HEK293T (cell line): ENCODE results near the gene GPR151.

Experiments
- CTCF ChIA-PET: fragments of 350-600 bp; formaldehyde crosslinking; extraction: SDS; loops from one replicate; lab custom pipeline; 2021; ENCODE audit warnings: antibody characterized with exemption, inconsistent platforms; lab: Yijun Ruan, JAX
- POLR2A ChIA-PET: fragments of 350-600 bp; formaldehyde crosslinking; extraction: SDS; loops from one replicate; lab custom pipeline; 2020; ENCODE audit warnings: antibody characterized with exemption, inconsistent platforms; lab: Yijun Ruan, JAX
- DNase-seq: peaks from one replicate; pipeline ENCODE4 v3.0.0; 2012; ENCODE audit warnings: mixed read lengths; ENCODE audit errors: extremely low spot score
- ARNT ChIP-seq: fragments of 450-650 bp; IDR thresholded peaks from 2 replicates; pipeline ENCODE4 v1.6.1; 2017; ENCODE audit warnings: mild to moderate bottlenecking
- BHLHE40 ChIP-seq: fragments of 450-650 bp; IDR thresholded peaks from 2 replicates; pipeline ENCODE4 v1.6.1; 2016; ENCODE audit warnings: mild to moderate bottlenecking, moderate library complexity, borderline replicate concordance
- CTBP1 ChIP-seq: fragments of 450-650 bp; IDR thresholded peaks from 2 replicates; pipeline ENCODE4 v1.6.1; 2016; ENCODE audit warnings: borderline replicate concordance
- ELF4 ChIP-seq: fragments of 450-650 bp; IDR thresholded peaks from 2 replicates; pipeline ENCODE4 v1.6.1; 2017; ENCODE audit warnings: antibody characterized with exemption
- FOXA1 ChIP-seq: fragments of 450-650 bp; IDR thresholded peaks from 2 replicates; pipeline ENCODE4 v1.6.1; 2016; ENCODE audit warnings: mild to moderate bottlenecking
- FOXK2 ChIP-seq: fragments of 450-650 bp; IDR thresholded peaks from 2 replicates; pipeline ENCODE4 v1.6.1; 2016; ENCODE audit warnings: mild to moderate bottlenecking
- FOXM1 ChIP-seq: fragments of 450-650 bp; IDR thresholded peaks from 2 replicates; pipeline ENCODE4 v1.6.1; 2017; ENCODE audit warnings: mild to moderate bottlenecking, borderline replicate concordance
- HDGF ChIP-seq: fragments of 450-650 bp; IDR thresholded peaks from 2 replicates; pipeline ENCODE4 v1.6.1; 2017; ENCODE audit warnings: antibody characterized with exemption, borderline replicate concordance
- L3MBTL2 ChIP-seq: fragments of 450-650 bp; conservative IDR thresholded peaks from 2 replicates; pipeline ENCODE4 v1.6.1; 2016; ENCODE audit warnings: mild to moderate bottlenecking
- LEF1 ChIP-seq: fragments of 450-650 bp; IDR thresholded peaks from 2 replicates; pipeline ENCODE4 v1.6.1; 2017; ENCODE audit warnings: mild to moderate bottlenecking, borderline replicate concordance
- NFRKB ChIP-seq: fragments of 450-650 bp; IDR thresholded peaks from 2 replicates; pipeline ENCODE4 v1.6.1; 2016; ENCODE audit warnings: mild to moderate bottlenecking, moderate library complexity
- SP1 ChIP-seq: fragments of 450-650 bp; IDR thresholded peaks from 2 replicates; pipeline ENCODE4 v1.6.1; 2017
- SUZ12 ChIP-seq: fragments of 450-650 bp; IDR thresholded peaks from 2 replicates; pipeline ENCODE4 v1.6.1; 2016; ENCODE audit warnings: mild to moderate bottlenecking
- TARDBP ChIP-seq: fragments of 450-650 bp; IDR thresholded peaks from 2 replicates; pipeline ENCODE4 v1.6.1; 2016
- ZNF384 ChIP-seq: fragments of 450-650 bp; IDR thresholded peaks from 2 replicates; pipeline ENCODE4 v1.6.1; 2016
- TF ChIP-seq, protein P1 (sequence below): fragments of 450-650 bp; IDR thresholded peaks from 2 replicates; pipeline ENCODE4 v1.6.1; 2016

The GPR151 gene

DNA sequence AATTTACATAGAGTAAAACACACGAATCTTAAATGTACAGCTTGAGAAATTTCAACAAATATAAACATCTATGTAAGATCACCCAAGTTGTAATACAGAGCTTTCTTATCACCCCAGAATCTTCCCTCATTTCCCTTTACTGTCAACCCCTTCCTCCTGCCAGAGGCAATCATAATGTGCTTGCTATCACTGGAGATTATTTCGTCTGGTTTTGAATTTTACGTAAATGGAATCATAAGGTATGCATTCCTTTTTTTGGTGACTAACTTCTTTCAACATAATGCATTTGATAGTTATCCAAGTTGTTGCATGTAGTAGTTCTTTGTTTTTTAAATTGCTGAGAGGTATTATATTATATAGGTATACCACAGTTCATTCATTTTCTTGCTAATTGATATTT, 37.5 kb upstream of the GPR151 start:
- CTCF ChIA-PET = interaction anchor here (1.8 kb wide), 1 partner anchor 12 kb away, joined by 7 read pairs; no protein-coding TSS in a partner anchor
- TF ChIP-seq TARDBP = no peak
- TF ChIP-seq ZNF384 = no peak
- no peak for TF ChIP-seq SP1
- no peak for TF ChIP-seq HDGF
- TF ChIP-seq ARNT = no peak
- TF ChIP-seq ELF4 = no peak
- TF ChIP-seq SUZ12 = no peak
- TF ChIP-seq L3MBTL2 = no peak
- no peak for TF ChIP-seq CTBP1
- TF ChIP-seq, protein P1, sequence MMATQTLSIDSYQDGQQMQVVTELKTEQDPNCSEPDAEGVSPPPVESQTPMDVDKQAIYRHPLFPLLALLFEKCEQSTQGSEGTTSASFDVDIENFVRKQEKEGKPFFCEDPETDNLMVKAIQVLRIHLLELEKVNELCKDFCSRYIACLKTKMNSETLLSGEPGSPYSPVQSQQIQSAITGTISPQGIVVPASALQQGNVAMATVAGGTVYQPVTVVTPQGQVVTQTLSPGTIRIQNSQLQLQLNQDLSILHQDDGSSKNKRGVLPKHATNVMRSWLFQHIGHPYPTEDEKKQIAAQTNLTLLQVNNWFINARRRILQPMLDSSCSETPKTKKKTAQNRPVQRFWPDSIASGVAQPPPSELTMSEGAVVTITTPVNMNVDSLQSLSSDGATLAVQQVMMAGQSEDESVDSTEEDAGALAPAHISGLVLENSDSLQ = no peak
- TF ChIP-seq FOXK2 = no peak
- no peak for TF ChIP-seq FOXA1
- no peak for TF ChIP-seq FOXM1
- no peak for TF ChIP-seq BHLHE40
- POLR2A ChIA-PET = no interaction called here
- DNase-seq = no peak

DNA sequence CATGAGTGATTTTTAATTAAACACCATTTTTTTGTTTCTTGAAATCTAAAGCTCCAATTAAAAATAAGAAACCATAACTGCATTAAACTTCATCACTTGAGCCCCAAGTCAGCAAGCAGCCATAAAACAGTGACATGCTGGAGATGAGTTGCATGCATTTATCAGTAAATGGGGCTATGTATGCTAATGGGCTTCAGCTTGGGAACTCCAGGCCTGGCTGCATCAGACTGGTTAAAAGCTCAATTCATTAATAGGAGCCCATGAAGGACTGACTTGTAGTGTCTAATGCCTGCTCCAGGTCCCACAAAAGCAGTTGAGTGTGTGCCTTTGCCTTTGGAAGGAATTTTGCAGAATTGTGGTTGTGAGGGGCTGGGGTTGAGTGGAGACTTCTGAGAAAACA, 33.6 kb upstream of the GPR151 start:
- ChIA-PET CTCF (no interaction called here), POLR2A (no interaction called here)
- no peak for TF ChIP-seq L3MBTL2
- TF ChIP-seq BHLHE40 = no peak
- TF ChIP-seq SUZ12 = no peak
- TF ChIP-seq FOXK2 = no peak
- TF ChIP-seq FOXA1 = no peak
- no peak for TF ChIP-seq SP1
- no peak for TF ChIP-seq FOXM1
- DNase-seq = no peak

DNA sequence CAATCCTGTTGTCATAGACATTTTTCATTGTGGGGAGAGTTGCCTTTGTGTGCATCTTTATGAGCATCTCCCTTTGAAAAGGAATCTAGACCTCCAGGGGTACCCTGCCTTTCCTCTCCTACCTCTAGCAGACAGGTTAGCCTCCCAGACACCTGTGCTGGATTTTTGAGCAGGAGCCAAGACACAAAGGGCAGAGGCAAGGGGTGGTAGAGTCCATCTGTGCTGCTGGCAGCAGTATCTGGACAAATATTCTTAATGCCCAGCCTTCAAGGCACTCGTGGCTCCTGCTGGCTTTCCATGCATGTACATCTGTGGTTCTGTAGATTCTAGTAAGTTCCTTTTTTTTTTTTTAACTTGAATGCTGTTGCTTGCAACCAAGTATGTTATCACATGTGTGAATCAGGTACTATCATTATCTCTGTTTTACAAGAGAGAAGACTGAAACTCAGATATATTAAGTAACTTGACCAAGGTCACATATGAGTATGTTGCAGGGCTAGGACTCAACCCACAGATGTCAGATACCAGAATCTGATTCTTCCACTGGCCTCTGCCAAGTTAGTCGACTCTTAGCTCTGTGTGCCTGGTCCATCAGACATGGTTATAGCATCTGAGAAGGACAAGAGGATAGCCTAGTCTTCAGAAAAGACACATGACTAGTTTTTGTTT, 32.9 kb upstream of the GPR151 start:
- no peak for DNase-seq
- no peak for TF ChIP-seq L3MBTL2
- no peak for TF ChIP-seq BHLHE40
- TF ChIP-seq SUZ12 = no peak
- ChIA-PET CTCF (interaction anchor here (1.0 to 1.9 kb wide), 3 partner anchors 16 to 420 kb away, joined by 3 to 4 read pairs (median 4); no protein-coding TSS in a partner anchor), POLR2A (no interaction called here)

DNA sequence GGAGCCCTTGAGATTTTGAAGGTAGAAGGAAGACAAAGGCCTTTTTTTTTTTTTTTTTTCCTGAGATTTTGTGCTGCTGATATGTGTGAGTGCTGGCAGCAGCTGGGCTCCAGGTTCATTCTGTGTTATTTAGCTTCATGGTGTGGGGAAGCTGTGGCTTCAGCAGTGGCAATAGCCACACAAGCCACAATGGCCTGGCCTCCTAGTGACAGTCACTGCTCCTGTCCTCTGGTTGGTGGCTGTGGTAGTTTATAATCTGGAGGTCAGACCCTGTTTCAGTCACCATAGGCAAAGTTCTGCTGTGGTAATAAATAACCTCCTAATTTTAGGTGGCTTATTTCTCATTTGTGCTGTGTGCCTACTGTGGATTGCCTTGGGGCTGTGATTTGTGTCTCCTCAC, 28.2 kb upstream of the GPR151 start:
- DNase-seq = no peak
- ChIA-PET CTCF (no interaction called here), POLR2A (no interaction called here)
- TF ChIP-seq HDGF (no peak), TARDBP (no peak), L3MBTL2 (no peak), NFRKB (no peak), LEF1 (no peak), FOXK2 (no peak), SUZ12 (no peak), FOXM1 (no peak), FOXA1 (no peak), ELF4 (no peak), CTBP1 (no peak)
- TF ChIP-seq, protein P1 = no peak

DNA sequence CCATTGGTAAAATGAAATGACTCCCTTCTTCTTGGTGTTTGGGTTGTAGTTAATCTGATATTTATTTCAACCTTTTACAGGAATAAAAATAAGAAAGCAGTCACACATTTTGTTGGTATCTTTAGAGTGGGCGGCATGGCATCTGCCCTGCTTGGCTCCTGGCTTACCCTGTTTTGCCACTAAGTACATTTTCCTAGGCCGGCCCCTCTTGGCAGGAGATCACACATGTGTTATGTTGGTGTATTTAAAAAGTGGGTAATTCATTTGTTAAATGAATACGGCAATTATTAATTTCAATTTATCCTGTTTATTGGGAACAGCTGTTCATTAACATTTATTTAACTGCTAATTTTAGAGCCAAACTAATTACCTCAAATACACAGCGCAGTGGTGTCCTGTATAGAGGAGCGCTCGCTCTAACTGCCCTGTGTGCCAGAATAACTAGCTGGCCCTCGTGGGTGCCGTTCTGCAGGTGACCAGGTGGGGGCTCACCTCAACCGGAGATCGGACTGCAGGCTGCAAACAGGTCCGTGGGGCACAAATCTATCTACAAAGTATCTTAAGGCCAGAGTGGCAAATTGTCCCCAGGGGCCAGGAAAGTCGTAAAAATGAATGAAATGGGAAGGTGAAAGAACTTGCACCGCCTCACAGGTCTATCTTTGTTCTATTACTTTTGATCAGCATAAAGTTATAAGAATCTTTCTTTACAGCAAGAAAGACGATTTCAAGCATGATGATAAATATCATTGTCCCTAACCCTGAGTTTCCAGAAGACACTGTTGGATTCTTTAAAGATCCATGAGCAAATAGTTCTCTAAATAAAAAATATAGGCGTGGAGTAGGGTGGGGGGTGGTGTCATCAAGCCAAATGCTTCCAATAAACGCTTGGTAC, 26.2 kb upstream of the GPR151 start:
- TF ChIP-seq, protein P1 = no peak
- no peak for TF ChIP-seq FOXA1
- TF ChIP-seq ELF4 = no peak
- TF ChIP-seq FOXM1 = no peak
- no peak for TF ChIP-seq FOXK2
- no peak for TF ChIP-seq ZNF384
- TF ChIP-seq CTBP1 = no peak
- no peak for TF ChIP-seq HDGF

DNA sequence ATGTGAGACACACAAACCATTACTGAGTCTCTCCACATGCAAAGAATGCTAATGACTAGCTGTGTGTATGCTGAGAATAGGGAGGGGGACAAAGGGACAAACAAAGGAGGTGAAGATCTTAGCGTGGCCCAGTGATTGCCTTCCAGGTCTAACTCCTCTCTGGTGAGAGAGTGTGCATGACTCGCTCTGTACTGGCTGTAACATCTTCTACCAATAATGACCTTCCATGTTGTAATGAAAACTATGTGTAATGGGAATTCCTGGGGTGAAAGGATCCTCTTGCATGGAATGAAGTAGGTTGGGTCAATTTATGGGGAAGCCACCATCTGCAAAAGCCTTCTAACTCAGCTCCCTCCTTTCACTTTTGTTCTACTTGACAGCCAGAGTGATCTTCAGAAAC, 24.4 kb upstream of the GPR151 start:
- ChIA-PET CTCF (interaction anchor here (0.7 to 3.4 kb wide), 3 partner anchors 100 to 648 kb away, joined by 3 to 26 read pairs (median 6); no protein-coding TSS in a partner anchor), POLR2A (no interaction called here)
- DNase-seq = no peak
- TF ChIP-seq NFRKB (no peak), FOXA1 (no peak), ELF4 (no peak), L3MBTL2 (no peak), LEF1 (no peak), ZNF384 (no peak)

More for the DNA sequence above, 26.2 kb upstream of the GPR151 start:
- ChIA-PET POLR2A (no interaction called here), CTCF (interaction anchor here (1.1 to 3.4 kb wide), 10 partner anchors 9 to 650 kb away, joined by 3 to 26 read pairs (median 6); no protein-coding TSS in a partner anchor)
- peak; percentile 73 for DNase-seq
